ENCODE results near the gene DEDD.

Gene DEDD

GRCh38 chr1:161132410-161133219 is at the start of gene DEDD:
TSS of gene DEDD (minus strand) at chr1:161132667. CDS start at chr1:161124462, 8,205 bp downstream.
- peak; percentile 97 for DNase-seq (ENCODE audit: low read depth)
- TF ChIP-seq CTCF (IDR thresholded peaks at IDR 0.05; ENCODE audit: low read depth, low read length) (no peak), MYC (IDR thresholded peaks at IDR 0.05; ENCODE audit: low read depth, low read length) (peak; percentile 11; the same call in 1 of the 2 replicates), MAX (IDR thresholded peaks at IDR 0.05; ENCODE audit: low read depth, low read length) (peak; percentile 52; the same call in 1 of the 2 replicates), POLR2A (IDR thresholded peaks at IDR 0.05; ENCODE audit: extremely low read depth, insufficient read length) (peak; percentile 34)
- peak within 1 kb of the TSS; percentile 85 for H3K4me3 ChIP-seq (ENCODE audit: low read depth, low read length)

GRCh38 chr1:161182214-161182613 is 49.7 kb upstream of the DEDD start:
- H3K4me3 ChIP-seq (ENCODE audit: low read depth, low read length), result no peak overlapping the region
- peak; percentile 63 for DNase-seq (ENCODE audit: low read depth)
- TF ChIP-seq POLR2A (IDR thresholded peaks at IDR 0.05; ENCODE audit: extremely low read depth, insufficient read length) (no peak), MAX (IDR thresholded peaks at IDR 0.05; ENCODE audit: low read depth, low read length) (no peak), MYC (IDR thresholded peaks at IDR 0.05; ENCODE audit: low read depth, low read length) (no peak), CTCF (IDR thresholded peaks at IDR 0.05; ENCODE audit: low read depth, low read length) (no peak)

GRCh38 chr1:161180639-161181038 is 48.2 kb upstream of the DEDD start:
- peak; percentile 62 for DNase-seq (ENCODE audit: low read depth)
- H3K4me3 ChIP-seq (ENCODE audit: low read depth, low read length), result no peak overlapping the region
- peak; percentile 37 for TF ChIP-seq CTCF (IDR thresholded peaks at IDR 0.05; ENCODE audit: low read depth, low read length)
- TF ChIP-seq MAX (IDR thresholded peaks at IDR 0.05; ENCODE audit: low read depth, low read length), result no peak

GRCh38 chr1:161179698-161180097 is 47.2 kb upstream of the DEDD start:
- no peak overlapping the region for H3K4me3 ChIP-seq (ENCODE audit: low read depth, low read length)
- no peak for DNase-seq (ENCODE audit: low read depth)
- TF ChIP-seq MAX (IDR thresholded peaks at IDR 0.05; ENCODE audit: low read depth, low read length) (no peak), POLR2A (IDR thresholded peaks at IDR 0.05; ENCODE audit: extremely low read depth, insufficient read length) (no peak), MYC (IDR thresholded peaks at IDR 0.05; ENCODE audit: low read depth, low read length) (no peak), CTCF (IDR thresholded peaks at IDR 0.05; ENCODE audit: low read depth, low read length) (no peak)

GRCh38 chr1:161177936-161178244 is 45.4 kb upstream of the DEDD start:
- DNase-seq (ENCODE audit: low read depth), result no peak
- peak overlapping the region; percentile 94 for H3K4me3 ChIP-seq (ENCODE audit: low read depth, low read length)
- no peak for TF ChIP-seq MAX (IDR thresholded peaks at IDR 0.05; ENCODE audit: low read depth, low read length)

GRCh38 chr1:161177112-161177935 is 44.9 kb upstream of the DEDD start, which contains the start of gene B4GALT3:
TSS of gene B4GALT3 (minus strand) at chr1:161177507. CDS start at chr1:161176060, 1,447 bp downstream.
- peak; percentile 92 for DNase-seq (ENCODE audit: low read depth)
- TF ChIP-seq POLR2A (IDR thresholded peaks at IDR 0.05; ENCODE audit: extremely low read depth, insufficient read length) (peak; percentile 93), CTCF (IDR thresholded peaks at IDR 0.05; ENCODE audit: low read depth, low read length) (peak; percentile 12), MAX (IDR thresholded peaks at IDR 0.05; ENCODE audit: low read depth, low read length) (peak; percentile 82), MYC (IDR thresholded peaks at IDR 0.05; ENCODE audit: low read depth, low read length) (peak; percentile 93)
- H3K4me3 ChIP-seq (ENCODE audit: low read depth, low read length), result peak within 1 kb of the TSS; percentile 94

Measured in NB4 (cell line).